HepG2 (cell line): ENCODE measurements around the gene TOB1. TPM values are rescaled to one million over a fixed set of nuclear protein-coding genes. Genes with fewer than 3 reads are reported as not detected.
A peak's percentile ranks its signal among the peaks of the same experiment; 100 is the strongest.

Source experiments
- CREB1 ChIP-seq, 2 experiments: fragments of 450-650 bp in 1 of 2; IDR thresholded peaks; 2 replicates each; pipeline ENCODE4 v1.6.1; 2016 to 2017; ENCODE audit warnings: control low read depth in 1 of 2, mild to moderate bottlenecking in 1 of 2, missing compliant biosample characterization in 1 of 2, missing genetic modification characterization in 1 of 2
- CREM ChIP-seq, 2 experiments: sonication (generic) in 1 of 2; formaldehyde crosslinking in 1 of 2; IDR thresholded peaks; 2 replicates each; pipeline versions ENCODE4 v1.4.0 to v1.6.1; 2016 to 2020; ENCODE audit warnings: antibody characterized with exemption in 1 of 2, mild to moderate bottlenecking in 1 of 2, missing genetic modification reagents in 1 of 2
- ETV5 ChIP-seq: IDR thresholded peaks from 2 replicates; pipeline ENCODE4 v1.6.1; 2018; ENCODE audit warnings: missing biosample characterization, missing genetic modification reagents, inconsistent platforms, borderline replicate concordance
- HOXD1 ChIP-seq: sonication (generic); formaldehyde crosslinking; IDR thresholded peaks from 2 replicates; pipeline ENCODE4 v1.5.0; 2020; ENCODE audit warnings: missing genetic modification reagents
- TFE3 ChIP-seq: IDR thresholded peaks from 2 replicates; pipeline ENCODE4 v1.6.1; 2016
- TRIM22 ChIP-seq: fragments of 450-650 bp; IDR thresholded peaks from 2 replicates; pipeline ENCODE4 v1.6.1; 2017
- ZKSCAN5 ChIP-seq: sonication (generic); formaldehyde crosslinking; IDR thresholded peaks from 2 replicates; pipeline ENCODE4 v1.5.1; 2020; ENCODE audit warnings: mild to moderate bottlenecking, missing genetic modification reagents
- ZMYM2 ChIP-seq: sonication (generic); formaldehyde crosslinking; IDR thresholded peaks from 2 replicates; pipeline ENCODE4 v1.8.0; 2022; ENCODE audit warnings: mild to moderate bottlenecking, missing genetic modification reagents
- ZNF142 ChIP-seq: sonication (generic); formaldehyde crosslinking; IDR thresholded peaks from 2 replicates; pipeline ENCODE4 v1.4.0; 2020; ENCODE audit warnings: missing genetic modification reagents
- ZNF264 ChIP-seq: sonication (generic); formaldehyde crosslinking; IDR thresholded peaks from 2 replicates; pipeline ENCODE4 v1.4.0; 2020; ENCODE audit warnings: missing genetic modification reagents
- ZNF407 ChIP-seq: sonication (generic); formaldehyde crosslinking; IDR thresholded peaks from one replicate; pipeline ENCODE4 v1.5.1; 2020; ENCODE audit warnings: mild to moderate bottlenecking, missing genetic modification reagents; ENCODE audit errors: not compliant biosample characterization
- polyA plus RNA-seq, 8 experiments: library from polyadenylated mRNA; depleted of rRNA in 3 of 8; stranded (reverse) in 7 of 8; unstranded in 1 of 8; fragments of >200 nt; fragmentation: Illumina TruSeq in 4 of 8; extraction: Trizol in 4 of 8; gene quantifications; 2 replicates each; pipeline versions ENCODE4 v1.2.1 to v1.2.3, GENCODE V29; 2011 to 2016; ENCODE audit warnings: low read depth in 4 of 8, missing spikeins in 1 of 8, mixed read lengths in 1 of 8; ENCODE audit not compliant: insufficient read depth in 1 of 8
- total RNA-seq, 5 experiments: library from RNA; depleted of rRNA; stranded (reverse); fragments of >200 nt; fragmentation: Illumina TruSeq; extraction: Trizol; gene quantifications; 2 replicates each; pipeline ENCODE4 v1.2.3, GENCODE V29; 2016; ENCODE audit warnings: low read depth in 1 of 5

Gene TOB1
- total and polyA plus RNA-seq, 2 of the 13 experiments (the other 11 are each of a cell fraction or from before 2014, with no cell fraction given), result 21.9 to 57.7 TPM

- TF ChIP-seq ZNF142 (peak; percentile 61; the same call in 1 of the 2 replicates), ZMYM2 (CRISPR knock-in tag) (peak; percentile 78; the same call in 1 of the 2 replicates), ZKSCAN5 (CRISPR knock-in tag) (peak; percentile 70; the same call in 1 of the 2 replicates), ZNF264 (CRISPR knock-in tag) (0 out of 2 replicates have a peak, but pooled peaks have one; percentile 62), TRIM22 (no peak), HOXD1 (CRISPR knock-in tag) (0 out of 2 replicates have a peak, but pooled peaks have one; percentile 51), CREM (IDR thresholded peaks at IDR 0.05) (peak; percentile 65; the same call in 1 of the 2 replicates), CREM (CRISPR knock-in tag; IDR thresholded peaks at IDR 0.05) (no peak), ZNF407 (peak; percentile 16), TFE3 (CRISPR knock-in tag) (peak; percentile 32; the same call in 1 of the 2 replicates), CREB1 (IDR thresholded peaks at IDR 0.05) (peak; percentile 37), CREB1 (CRISPR knock-in tag; IDR thresholded peaks at IDR 0.05) (no peak), ETV5 (peak; percentile 72; the same call in 1 of the 2 replicates)
Observed at GRCh38 chr17:50844117-50844700, 21.9 kb downstream of the TOB1 start (continued).
